ENCODE measurements around the gene KRTAP10-4.

The KRTAP10-4 gene

DNA sequence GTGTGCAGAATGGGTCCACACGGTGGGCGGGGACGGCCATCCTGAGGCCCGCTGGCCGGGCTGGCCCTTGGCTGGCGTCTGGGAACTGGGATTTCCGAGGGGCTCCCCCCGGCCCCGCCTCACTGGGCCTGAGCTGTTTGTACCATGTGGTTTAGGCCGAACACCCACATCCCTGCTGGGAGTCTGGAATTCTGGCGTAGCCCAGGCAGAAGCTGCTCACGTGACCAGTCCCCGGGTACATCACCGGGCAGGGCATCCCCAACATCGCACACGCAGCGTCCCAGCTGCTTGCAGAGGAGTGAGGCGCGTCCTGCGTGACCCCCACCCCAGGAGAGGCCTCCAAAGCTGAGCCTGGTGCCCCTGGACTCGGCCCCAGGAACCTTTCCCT, 28.9 kb downstream of the KRTAP10-4 start:
- TF ChIP-seq GATA3 (IDR thresholded peaks at IDR 0.05; ENCODE audit: low read depth, low read length) (no peak), GATA2 (IDR thresholded peaks at IDR 0.05; ENCODE audit: low read depth, low read length) (no peak)

DNA sequence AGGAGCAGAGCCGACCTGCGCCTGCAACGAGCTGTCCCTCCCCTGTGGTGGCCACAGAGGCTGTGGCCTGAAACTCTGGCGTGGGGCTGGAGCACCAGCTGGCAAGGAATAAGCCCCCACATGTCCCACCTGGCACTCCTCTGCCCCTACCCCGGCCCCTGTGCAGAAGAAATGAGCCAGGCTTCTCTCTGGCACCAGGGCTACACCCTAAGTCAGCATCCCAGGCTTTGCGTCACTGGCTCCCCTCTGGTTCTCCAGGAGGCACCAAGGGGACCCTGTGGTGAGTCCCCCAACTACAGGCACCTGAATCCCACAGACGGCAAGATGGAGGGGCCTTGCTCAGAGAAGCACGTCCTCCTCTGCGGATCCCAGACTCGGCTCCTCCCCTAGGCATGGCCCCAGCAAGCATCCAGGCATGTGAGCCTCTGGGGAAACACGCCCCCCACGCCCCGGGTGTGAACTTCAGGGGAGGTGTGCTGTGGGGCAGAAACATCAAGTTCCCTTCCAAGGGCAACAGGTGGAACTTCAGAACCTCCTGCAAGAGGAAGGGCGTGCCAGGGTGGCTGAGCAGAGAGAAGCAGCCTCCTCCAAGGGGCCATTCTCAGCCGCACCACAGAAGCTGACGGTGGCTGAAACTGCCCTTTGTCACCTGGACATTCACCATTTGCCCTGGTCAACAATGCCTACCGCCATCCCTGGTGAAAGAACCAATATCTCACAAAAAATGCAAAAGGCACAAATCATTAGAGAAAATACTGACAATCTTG, 29.8 kb downstream of the KRTAP10-4 start:
- no peak for TF ChIP-seq GATA3 (IDR thresholded peaks at IDR 0.05; ENCODE audit: low read depth, low read length)
- no peak for TF ChIP-seq GATA2 (IDR thresholded peaks at IDR 0.05; ENCODE audit: low read depth, low read length)

DNA sequence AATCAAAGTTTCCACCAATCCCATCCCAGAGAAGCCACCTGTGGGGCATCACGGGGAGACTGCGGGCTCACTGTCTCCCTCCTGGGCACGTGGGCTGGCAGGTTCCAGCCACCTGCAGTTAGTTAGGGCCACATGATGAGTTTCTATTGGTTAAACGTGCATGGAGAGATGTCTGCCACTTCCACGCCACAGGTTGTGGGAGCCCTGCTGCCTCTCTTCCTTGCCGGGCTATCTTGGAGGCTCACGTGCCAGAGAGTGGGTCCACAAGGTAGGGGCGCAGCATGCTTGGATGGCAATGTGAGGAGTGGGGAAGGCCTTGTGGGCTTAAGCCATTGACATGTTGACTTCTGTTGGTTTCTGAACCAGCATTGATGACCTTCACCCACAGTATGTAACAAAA, 30.4 kb downstream of the KRTAP10-4 start:
- TF ChIP-seq GATA3 (IDR thresholded peaks at IDR 0.05; ENCODE audit: low read depth, low read length), result no peak
- no peak for TF ChIP-seq GATA2 (IDR thresholded peaks at IDR 0.05; ENCODE audit: low read depth, low read length)

DNA sequence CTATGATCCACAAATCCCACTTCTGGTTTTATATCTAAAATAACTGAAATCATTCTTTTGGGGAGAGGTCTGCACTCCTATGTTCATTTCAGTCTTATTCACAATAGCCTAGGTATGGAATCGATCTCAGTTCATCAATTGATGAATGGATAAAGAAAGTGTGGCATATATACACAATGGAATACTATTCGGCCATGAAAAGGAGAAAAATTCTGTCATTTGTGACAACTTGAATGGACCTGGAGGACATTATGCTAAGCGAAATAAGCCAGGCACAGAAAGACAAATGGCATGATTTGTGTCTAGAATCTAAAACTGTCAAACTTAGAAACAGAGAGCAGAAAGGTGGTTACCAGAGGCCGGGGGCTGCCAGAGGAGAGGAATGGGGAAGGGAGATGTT, 33.0 kb downstream of the KRTAP10-4 start:
- no peak for TF ChIP-seq GATA3 (IDR thresholded peaks at IDR 0.05; ENCODE audit: low read depth, low read length)
- TF ChIP-seq GATA2 (IDR thresholded peaks at IDR 0.05; ENCODE audit: low read depth, low read length), result no peak

DNA sequence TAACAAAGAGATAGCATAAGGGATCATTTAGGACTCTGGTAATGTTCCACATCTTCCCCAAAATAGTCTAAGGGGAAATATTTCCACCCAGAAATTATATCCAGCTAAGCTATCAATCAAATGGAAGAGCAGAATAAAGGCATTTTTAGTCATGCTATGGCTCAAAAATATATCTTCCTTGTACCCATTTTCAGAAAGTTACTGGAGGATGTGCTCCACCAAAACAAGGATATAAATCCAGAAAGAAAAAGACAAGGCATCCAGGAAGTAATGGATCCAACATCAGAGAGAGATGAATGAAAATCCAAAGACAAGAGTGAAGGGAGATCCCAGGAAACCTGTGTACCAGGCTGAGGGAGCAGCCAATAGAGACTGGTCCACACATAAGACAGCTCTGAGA, 35.7 kb downstream of the KRTAP10-4 start:
- TF ChIP-seq GATA3 (IDR thresholded peaks at IDR 0.05; ENCODE audit: low read depth, low read length) (no peak), GATA2 (IDR thresholded peaks at IDR 0.05; ENCODE audit: low read depth, low read length) (no peak)

DNA sequence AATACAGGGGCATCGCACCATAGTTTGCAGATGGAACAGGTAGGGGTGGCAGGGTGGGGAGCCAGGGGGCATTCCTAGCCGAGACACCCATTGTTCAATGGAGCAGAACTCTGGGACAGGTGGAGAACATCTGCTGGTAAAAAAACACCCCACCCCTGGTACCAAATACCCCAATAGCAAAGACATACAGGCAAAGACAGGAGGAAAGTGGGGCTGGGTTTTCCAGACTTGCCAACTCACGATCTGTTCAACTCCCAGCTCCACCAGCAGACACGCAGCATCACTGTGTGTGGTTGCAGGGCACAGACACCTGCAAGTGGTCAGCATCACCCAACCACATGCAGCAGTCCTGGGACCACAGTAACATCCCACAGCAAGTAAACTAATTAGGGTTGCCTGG, 38.0 kb downstream of the KRTAP10-4 start:
- TF ChIP-seq GATA3 (IDR thresholded peaks at IDR 0.05; ENCODE audit: low read depth, low read length) (no peak), GATA2 (IDR thresholded peaks at IDR 0.05; ENCODE audit: low read depth, low read length) (no peak)

DNA sequence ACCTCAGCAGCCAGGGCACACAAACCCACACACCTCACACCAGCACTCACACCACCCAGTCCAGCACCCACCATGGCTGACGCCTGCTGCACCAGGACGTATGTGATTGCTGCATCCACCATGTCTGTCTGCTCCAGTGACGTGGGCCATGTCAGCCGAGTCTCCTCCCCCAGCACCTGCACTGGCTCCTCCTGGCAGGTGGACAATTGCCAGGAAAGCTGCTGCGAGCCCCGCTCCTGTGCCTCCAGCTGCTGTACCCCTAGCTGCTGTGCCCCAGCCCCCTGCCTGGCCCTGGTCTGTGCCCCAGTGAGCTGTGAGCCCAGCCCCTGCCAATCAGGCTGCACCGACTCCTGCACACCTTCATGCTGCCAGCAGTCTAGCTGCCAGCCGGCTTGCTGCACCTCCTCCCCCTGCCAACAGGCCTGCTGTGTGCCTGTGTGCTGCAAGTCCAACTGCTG, 38.5 kb downstream of the KRTAP10-4 start, which contains the start of gene KRTAP10-8:
Gene KRTAP10-8 (plus strand): TSS at position 51 of the 458 bp plus-strand sequence. CDS start 22 bp downstream, at position 73.
- TF ChIP-seq GATA3 (IDR thresholded peaks at IDR 0.05; ENCODE audit: low read depth, low read length) (no peak), GATA2 (IDR thresholded peaks at IDR 0.05; ENCODE audit: low read depth, low read length) (no peak)

DNA sequence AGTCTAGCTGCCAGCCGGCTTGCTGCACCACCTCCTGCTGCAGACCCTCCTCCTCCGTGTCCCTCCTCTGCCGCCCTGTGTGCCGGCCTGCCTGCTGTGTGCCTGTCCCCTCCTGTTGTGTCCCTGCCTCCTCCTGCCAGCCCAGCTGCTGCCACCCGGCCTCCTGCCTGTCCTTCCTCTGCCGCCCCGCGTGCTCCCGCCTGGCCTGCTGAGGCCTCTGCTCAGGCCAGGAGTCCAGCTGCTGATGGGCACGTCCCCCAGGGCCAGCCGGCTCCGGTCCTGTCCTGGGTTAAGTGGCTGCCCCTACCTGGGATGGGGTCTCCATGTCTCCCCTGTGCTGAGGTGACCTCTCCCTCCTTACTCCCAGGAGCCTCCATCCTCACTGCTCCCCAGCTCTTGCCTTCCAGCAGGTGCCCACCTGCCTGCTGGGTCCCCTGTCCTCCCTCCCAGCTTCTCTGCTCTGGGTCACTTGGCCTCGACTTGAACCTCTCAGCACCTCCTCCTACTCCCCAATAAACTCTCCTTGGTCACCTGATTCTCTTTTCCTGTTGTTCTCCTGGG, 39.2 kb downstream of the KRTAP10-4 start:
- no peak for TF ChIP-seq GATA3 (IDR thresholded peaks at IDR 0.05; ENCODE audit: low read depth, low read length)
- no peak for TF ChIP-seq GATA2 (IDR thresholded peaks at IDR 0.05; ENCODE audit: low read depth, low read length)

DNA sequence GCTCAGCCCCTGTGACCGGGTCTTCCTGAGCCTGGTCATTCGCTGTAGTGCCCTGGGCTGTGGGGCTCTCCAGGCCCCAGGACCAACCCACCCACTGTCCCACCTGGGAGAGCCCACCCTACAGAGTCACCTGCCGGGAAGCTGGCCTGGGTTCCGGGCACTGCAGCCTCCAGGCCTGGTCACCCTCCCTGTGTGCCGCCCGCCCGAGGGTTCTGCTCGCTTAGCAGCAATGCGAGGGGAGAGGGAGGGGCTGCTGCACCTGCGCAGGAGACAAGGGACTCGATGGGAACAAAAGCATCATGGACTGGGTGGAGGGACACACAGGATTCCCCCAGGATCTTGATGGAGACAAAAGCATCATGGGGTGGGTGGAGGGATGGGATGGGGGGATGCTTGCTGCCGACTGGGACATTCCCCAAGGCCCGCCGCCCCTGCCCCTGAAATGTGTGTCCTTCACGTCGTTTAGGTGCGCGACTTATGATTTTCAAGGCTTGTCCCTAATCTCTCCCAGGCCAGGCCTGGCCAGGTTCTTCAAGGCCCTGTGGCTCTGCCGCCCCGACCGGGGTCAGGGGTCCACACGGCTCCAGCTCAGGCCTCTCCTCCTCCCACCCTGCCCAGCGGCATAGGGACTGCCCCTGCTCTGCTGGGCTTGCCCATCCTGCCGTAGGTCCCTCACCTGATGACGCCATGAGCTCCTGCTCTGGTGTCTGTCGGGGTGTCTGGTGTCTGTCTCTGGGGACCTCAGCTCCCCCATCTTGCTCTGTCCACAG, 40.0 kb downstream of the KRTAP10-4 start:
- no peak for TF ChIP-seq GATA2 (IDR thresholded peaks at IDR 0.05; ENCODE audit: low read depth, low read length)

DNA sequence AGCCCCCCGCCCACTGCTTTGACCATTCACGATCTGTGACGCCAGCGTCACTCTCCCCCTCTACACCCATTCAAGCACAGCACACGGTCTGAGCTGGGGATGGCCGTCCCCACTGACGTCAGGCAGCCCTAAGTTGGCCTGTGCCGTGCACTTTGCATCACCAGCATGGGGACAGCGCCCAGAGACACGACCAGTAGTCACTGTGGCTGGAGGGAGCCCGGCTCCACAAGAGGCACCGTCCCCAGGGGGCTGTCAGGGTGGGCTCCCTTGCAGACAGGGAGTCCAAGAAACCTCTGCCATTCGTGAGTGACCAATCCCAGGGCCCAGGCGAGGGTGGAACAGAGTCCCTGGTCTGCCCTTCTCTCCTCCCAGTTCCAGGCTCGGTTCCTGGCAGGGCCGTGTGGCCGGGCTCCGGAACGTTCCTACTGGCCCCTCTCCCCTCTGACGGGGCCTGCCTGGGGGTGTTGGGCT, 40.7 kb downstream of the KRTAP10-4 start:
- no peak for TF ChIP-seq GATA3 (IDR thresholded peaks at IDR 0.05; ENCODE audit: low read depth, low read length)
- TF ChIP-seq GATA2 (IDR thresholded peaks at IDR 0.05; ENCODE audit: low read depth, low read length), result no peak

DNA sequence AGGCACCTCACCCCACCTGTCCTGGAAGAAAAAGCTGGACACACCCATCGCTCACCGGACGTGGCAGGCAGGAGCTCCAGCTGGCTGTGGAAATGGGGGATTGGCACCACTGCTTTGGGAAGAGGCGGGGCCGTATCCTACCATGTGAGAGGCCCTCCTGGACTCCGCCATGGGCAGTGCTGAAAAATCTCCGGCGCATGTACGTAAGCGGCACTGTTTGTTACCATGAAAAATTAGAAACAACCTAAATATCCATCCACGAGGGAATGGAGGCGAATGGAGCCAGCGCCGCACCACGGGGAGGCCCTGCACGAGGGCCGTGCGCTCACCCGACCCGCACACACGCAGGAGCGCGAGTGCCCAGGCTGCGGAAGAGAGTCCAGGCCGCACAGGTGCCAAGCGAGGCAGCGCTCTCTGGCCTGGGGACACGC, 41.4 kb downstream of the KRTAP10-4 start:
- TF ChIP-seq GATA3 (IDR thresholded peaks at IDR 0.05; ENCODE audit: low read depth, low read length) (no peak), GATA2 (IDR thresholded peaks at IDR 0.05; ENCODE audit: low read depth, low read length) (no peak)

DNA sequence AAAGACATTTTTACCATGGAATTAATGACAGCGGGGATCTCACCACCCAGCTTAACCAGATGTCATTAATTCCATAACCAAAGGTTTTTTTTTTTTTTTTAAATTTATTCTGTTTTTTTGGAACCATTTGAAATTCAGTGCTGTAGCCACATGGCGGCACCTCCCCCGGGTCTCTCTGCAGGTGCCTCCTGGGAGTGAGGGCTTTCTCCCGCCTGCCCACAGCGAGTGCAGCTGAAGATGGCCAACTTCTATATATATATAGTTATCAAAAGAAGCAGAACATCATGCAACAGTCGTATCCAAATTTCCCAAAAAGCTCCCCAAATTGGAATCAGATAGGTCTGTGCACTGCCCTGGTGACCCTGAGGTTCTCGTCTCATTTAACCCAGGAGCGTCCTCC, 41.9 kb downstream of the KRTAP10-4 start:
- TF ChIP-seq GATA3 (IDR thresholded peaks at IDR 0.05; ENCODE audit: low read depth, low read length) (no peak), GATA2 (IDR thresholded peaks at IDR 0.05; ENCODE audit: low read depth, low read length) (no peak)

DNA sequence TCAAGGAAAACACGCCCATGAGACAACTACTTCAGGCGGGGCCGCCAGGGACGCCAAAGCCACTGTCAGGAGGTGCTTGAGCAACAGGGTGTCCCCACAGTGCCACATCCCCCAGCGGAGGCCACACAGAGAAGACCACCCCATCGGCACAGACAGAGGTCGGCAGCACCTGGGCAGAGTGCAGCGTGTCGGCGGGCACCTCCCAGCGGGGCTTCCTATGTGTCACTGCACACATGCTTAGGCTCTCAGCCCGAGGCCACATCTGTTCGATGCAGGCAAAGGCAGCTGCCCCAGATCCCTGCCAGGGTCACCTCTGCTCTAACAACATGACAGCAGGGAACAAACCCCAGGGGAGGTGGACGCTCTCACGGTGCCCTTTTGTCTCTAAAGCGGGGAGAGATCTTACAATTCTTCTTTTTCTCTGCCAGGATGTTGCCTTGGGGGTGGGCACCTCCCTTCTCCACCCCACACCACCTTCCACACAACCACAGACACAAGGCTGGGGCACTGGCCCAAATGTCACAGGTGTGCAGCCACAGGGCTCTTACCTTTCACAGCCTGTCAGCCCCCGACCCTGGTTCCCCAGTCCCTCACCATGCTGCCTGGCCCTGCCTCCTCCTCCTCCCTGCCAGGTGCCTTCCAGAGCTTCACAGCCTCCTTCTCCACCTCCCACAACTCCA, 42.5 kb downstream of the KRTAP10-4 start:
- no peak for TF ChIP-seq GATA2 (IDR thresholded peaks at IDR 0.05; ENCODE audit: low read depth, low read length)
- TF ChIP-seq GATA3 (IDR thresholded peaks at IDR 0.05; ENCODE audit: low read depth, low read length), result no peak

DNA sequence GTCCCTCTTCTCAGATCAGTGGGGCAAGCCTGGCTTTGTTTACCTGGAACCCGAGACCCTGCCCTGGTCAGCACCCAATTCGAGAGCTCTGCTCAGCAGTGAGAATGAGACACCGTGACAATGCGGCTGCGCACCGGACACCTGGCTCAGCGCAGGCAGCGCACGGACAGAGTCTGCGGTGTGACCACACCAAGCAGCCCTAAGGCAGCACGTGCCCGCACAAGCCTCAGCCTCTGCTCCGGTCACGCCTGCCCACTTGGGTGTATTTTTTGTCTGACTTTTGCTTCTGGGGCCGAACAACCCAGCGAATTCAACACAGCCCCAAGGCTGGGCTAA, 43.0 kb downstream of the KRTAP10-4 start:
- TF ChIP-seq GATA3 (IDR thresholded peaks at IDR 0.05; ENCODE audit: low read depth, low read length) (no peak), GATA2 (IDR thresholded peaks at IDR 0.05; ENCODE audit: low read depth, low read length) (no peak)

Data from SH-SY5Y (cell line).